Fibroblast of the conjunctiva (primary cell): ENCODE results near the gene NTRK2.

Experiments used
- DNase-seq: peaks from one replicate; pipeline ENCODE4 v3.0.0-alpha.2; 2010; ENCODE audit warnings: low read depth

The NTRK2 gene

GRCh38 chr9:84669288-84670137 is at the start of gene NTRK2:
Gene NTRK2 (plus strand): TSS chr9:84669729. CDS start chr9:84670749, 1,020 bp downstream.
- DNase-seq: no peak

- no peak for DNase-seq
These were observed 49.2 kb upstream of the NTRK2 start for GRCh38 chr9:84620338-84620737.

GRCh38 chr9:84621811-84622210 is 47.7 kb upstream of the NTRK2 start:
- DNase-seq: no peak

GRCh38 chr9:84622981-84623380 is 46.5 kb upstream of the NTRK2 start:
- no peak for DNase-seq

- DNase-seq: no peak
These were observed 33.1 kb upstream of the NTRK2 start for GRCh38 chr9:84636436-84636835.

GRCh38 chr9:84642553-84643141 is 26.9 kb upstream of the NTRK2 start:
- DNase-seq: no peak

GRCh38 chr9:84647699-84648098 is 21.8 kb upstream of the NTRK2 start:
- DNase-seq: no peak

GRCh38 chr9:84652496-84653120 is 16.9 kb upstream of the NTRK2 start:
- DNase-seq: no peak

GRCh38 chr9:84655447-84655846 is 14.1 kb upstream of the NTRK2 start:
- DNase-seq: no peak

- no peak for DNase-seq
These were observed 10.2 kb upstream of the NTRK2 start for GRCh38 chr9:84659313-84659712.

- DNase-seq: no peak
These were observed 9.8 kb upstream of the NTRK2 start for GRCh38 chr9:84659773-84660172.

GRCh38 chr9:84667571-84668195 is 1.8 kb upstream of the NTRK2 start:
- DNase-seq: peak; percentile 16

- DNase-seq: peak; percentile 22
These were observed 1.1 kb upstream of the NTRK2 start for GRCh38 chr9:84668196-84669012.

- no peak for DNase-seq
These were observed 579 bp upstream of the NTRK2 start for GRCh38 chr9:84669013-84669287.

GRCh38 chr9:84670138-84671041 is 861 bp downstream of the NTRK2 start:
- no peak for DNase-seq

GRCh38 chr9:84671586-84672521 is 2.3 kb downstream of the NTRK2 start:
- no peak for DNase-seq

GRCh38 chr9:84673806-84674205 is 4.3 kb downstream of the NTRK2 start:
- no peak for DNase-seq

- no peak for DNase-seq
These were observed 7.6 kb downstream of the NTRK2 start for GRCh38 chr9:84677080-84677479.

- DNase-seq: no peak
These were observed 10.0 kb downstream of the NTRK2 start for GRCh38 chr9:84679571-84679970.
